OCI-LY1 (cell line): ENCODE measurements around the gene PTGES.

Experiments
- H2AFZ ChIP-seq: fragments of 200-600 bp; sonication (generic), shearing (Covaris generic); 2 replicates; pipeline ENCODE4 v1.6.0; 2014; ENCODE audit warnings: antibody characterized with exemption, mild to moderate bottlenecking, low read length
- H3F3A ChIP-seq: fragments of 200-600 bp; sonication (generic), shearing (Covaris generic); 2 replicates; pipeline ENCODE4 v1.6.0; 2014; ENCODE audit warnings: mild to moderate bottlenecking, antibody characterized with exemption, low read length, moderate library complexity; ENCODE audit not compliant: insufficient read depth
- H3K27ac ChIP-seq: fragments of 200-600 bp; sonication (generic); 2 replicates; pipeline ENCODE4 v1.5.1; 2014; ENCODE audit warnings: low read length, mixed run types, mild to moderate bottlenecking, low read depth; ENCODE audit not compliant: poor library complexity, severe bottlenecking
- H3K27me3 ChIP-seq: fragments of 200-600 bp; sonication (generic); 2 replicates; pipeline ENCODE4 v1.6.0; 2014; ENCODE audit warnings: antibody characterized with exemption, mild to moderate bottlenecking, low read length, moderate library complexity; ENCODE audit not compliant: insufficient read depth
- H3K36me3 ChIP-seq: fragments of 200-600 bp; sonication (generic); 2 replicates; pipeline ENCODE4 v1.6.1; 2014; ENCODE audit warnings: mild to moderate bottlenecking, antibody characterized with exemption, low read length, moderate library complexity, mixed read lengths; ENCODE audit not compliant: insufficient read depth
- H3K4me1 ChIP-seq: fragments of 200-600 bp; sonication (generic); 2 replicates; pipeline ENCODE4 v1.5.1; 2014; ENCODE audit warnings: mild to moderate bottlenecking, low read length, moderate library complexity; ENCODE audit not compliant: insufficient read depth, severe bottlenecking
- H3K4me2 ChIP-seq: fragments of 200-600 bp; sonication (generic), shearing (Covaris generic); 2 replicates; pipeline ENCODE4 v1.6.1; 2014; ENCODE audit warnings: low read length
- H3K4me3 ChIP-seq: fragments of 200-600 bp; sonication (generic); 2 replicates; pipeline ENCODE4 v1.5.1; 2014; ENCODE audit warnings: low read length, low read depth, mild to moderate bottlenecking, mixed read lengths; ENCODE audit not compliant: poor library complexity, severe bottlenecking
- H3K79me2 ChIP-seq: fragments of 200-600 bp; shearing (Covaris generic); 2 replicates; pipeline ENCODE4 v1.6.1; 2016; ENCODE audit warnings: mixed run types, low read length, mixed read lengths; ENCODE audit not compliant: insufficient read depth
- H3K9ac ChIP-seq: fragments of 200-600 bp; sonication (generic), shearing (Covaris generic); 2 replicates; pipeline ENCODE4 v1.6.1; 2014; ENCODE audit warnings: mild to moderate bottlenecking, low read length, mixed read lengths
- H3K9me2 ChIP-seq: fragments of 200-600 bp; sonication (generic), shearing (Covaris generic); 2 replicates; pipeline ENCODE4 v1.6.1; 2014; ENCODE audit warnings: low read depth, mild to moderate bottlenecking, low read length, mixed read lengths
- H3K9me3 ChIP-seq: fragments of 200-600 bp; shearing (Covaris generic); 2 replicates; pipeline ENCODE4 v1.6.1; 2014; ENCODE audit warnings: low read length, mixed read lengths
- H4K20me1 ChIP-seq: fragments of 200-600 bp; sonication (generic), shearing (Covaris generic); 2 replicates; pipeline ENCODE4 v1.6.0; 2016; ENCODE audit warnings: mild to moderate bottlenecking, low read length; ENCODE audit not compliant: insufficient read depth
- CTCF ChIP-seq: fragments of 200-600 bp; sonication (generic), shearing (Covaris generic); IDR thresholded peaks from 2 replicates; pipeline ENCODE4 v1.5.1; 2017; ENCODE audit warnings: mild to moderate bottlenecking, antibody characterized with exemption, low read length, moderate library complexity, mixed read lengths
- EZH2 ChIP-seq: fragments of 200-600 bp; sonication (generic), shearing (Covaris generic); IDR thresholded peaks from 2 replicates; pipeline ENCODE4 v1.8.0; 2017; ENCODE audit warnings: borderline replicate concordance, mixed run types, mild to moderate bottlenecking, antibody characterized with exemption, low read length, moderate library complexity, mixed read lengths

Gene PTGES

GRCh38 chr9:129759319-129759718 lies 6.5 kb upstream of the PTGES start:
- Histone ChIP-seq H3K79me2 (no peaks in the 10 kb centered on the region), H3K4me3 (no peak overlapping the region), H3K9me3 (no peaks in the 10 kb centered on the region), H3K9ac (no peak overlapping the region), H3K27ac (no peak overlapping the region), H3K9me2 (no peaks in the 10 kb centered on the region), H2AFZ (no peak overlapping the region), H3K27me3 (0 out of 2 replicates have a peak, but pooled peaks cover 6% of the 10 kb centered on the region), H3K4me2 (no peak overlapping the region), H4K20me1 (no peaks in the 10 kb centered on the region), H3K36me3 (no peaks in the 10 kb centered on the region), H3F3A (no peaks in the 10 kb centered on the region), H3K4me1 (no peaks in the 10 kb centered on the region)
- TF ChIP-seq CTCF (no peak), EZH2 (no peak)

- Histone ChIP-seq H3K9me3 (no peaks in the 10 kb centered on the region), H3F3A (no peaks in the 10 kb centered on the region), H3K4me2 (no peak overlapping the region), H3K9me2 (no peaks in the 10 kb centered on the region), H3K9ac (no peak overlapping the region), H3K4me1 (no peaks in the 10 kb centered on the region), H3K36me3 (no peaks in the 10 kb centered on the region), H4K20me1 (no peaks in the 10 kb centered on the region), H3K27ac (no peak overlapping the region), H2AFZ (no peak overlapping the region), H3K4me3 (no peak overlapping the region), H3K79me2 (no peaks in the 10 kb centered on the region), H3K27me3 (peaks cover 10% of the 10 kb centered on the region; the same call in 1 of the 2 replicates)
- TF ChIP-seq EZH2 (no peak), CTCF (no peak)
Measured at GRCh38 chr9:129757045-129757444, 4.2 kb upstream of the PTGES start.

GRCh38 chr9:129756191-129756590 lies 3.3 kb upstream of the PTGES start:
- Histone ChIP-seq H3K27me3 (peaks cover 10% of the 10 kb centered on the region; the same call in 1 of the 2 replicates), H3K79me2 (no peaks in the 10 kb centered on the region), H3K9me2 (no peaks in the 10 kb centered on the region), H3K9me3 (no peaks in the 10 kb centered on the region), H3K4me3 (no peak overlapping the region), H3K36me3 (no peaks in the 10 kb centered on the region), H2AFZ (no peak overlapping the region), H3K4me2 (no peak overlapping the region), H3F3A (no peaks in the 10 kb centered on the region), H3K9ac (no peak overlapping the region), H4K20me1 (no peaks in the 10 kb centered on the region), H3K4me1 (no peaks in the 10 kb centered on the region), H3K27ac (no peak overlapping the region)
- TF ChIP-seq EZH2 (no peak), CTCF (no peak)
